Mucosa of descending colon (tissue), 3 donors: ENCODE results near the gene SPTAN1. TPM values are rescaled to one million over a fixed set of nuclear protein-coding genes. Genes with fewer than 3 reads are reported as not detected.

Source experiments
- ATAC-seq: fragments of 200-7000 bp; cut with Tn5 transposase; one replicate; pipeline ENCODE4 v1.9.1; 2020; ENCODE audit warnings: mild to moderate bottlenecking, moderate library complexity
- DNase-seq, 3 donors: peaks; one replicate each; pipeline ENCODE4 v3.0.0-alpha.2; 2020
- H3K36me3 ChIP-seq: fragments of 200-600 bp; one replicate; pipeline ENCODE4 v1.8.0; 2021; ENCODE audit warnings: low read depth, mild to moderate bottlenecking
- H3K4me1 ChIP-seq: fragments of 200-600 bp; one replicate; pipeline ENCODE4 v1.8.0; 2021; ENCODE audit warnings: low read depth, mild to moderate bottlenecking
- H3K4me3 ChIP-seq: fragments of 200-600 bp; one replicate; pipeline ENCODE4 v1.8.0; 2021; ENCODE audit warnings: mild to moderate bottlenecking
- H3K9me3 ChIP-seq: fragments of 200-600 bp; one replicate; pipeline ENCODE4 v1.8.0; 2021; ENCODE audit warnings: mild to moderate bottlenecking
- intact Hi-C, 2 donors: fragments of 100-400 bp; cut with DNase I in 1 of 2; cut with micrococcal nuclease in 1 of 2; formaldehyde crosslinking; loops; one replicate each; pipeline versions ENCODE4 v1.11.0 to v1.11.1; 2022; cut with DNase I, micrococcal nuclease
- total RNA-seq, 3 donors: library from RNA; stranded (reverse); fragmentation: NEBNext Ultra II Directional in 2 of 3; extraction: Animal tissue kit (Norgen Biotek cat#: 25700) in 2 of 3; gene quantifications; one replicate each; pipeline versions ENCODE4 v1.2.1 to v1.2.4, GENCODE V29; 2021 to 2023
- TF ChIP-seq, protein P1 (sequence below): fragments of 200-600 bp; IDR thresholded peaks from one replicate; pipeline ENCODE4 v1.8.0; 2022; ENCODE audit warnings: antibody characterized with exemption, mild to moderate bottlenecking
- donor health status: DM: no; HTN: no; CAD: no; lungs with moderate emphysema.
- donor health status: DM: no; HTN: no; CAD: no.
- donor health status: DM: no; HTN: yes; CAD: no.

The SPTAN1 gene
- total RNA-seq, 3 donors from 2014 or later = 235 to 322 (median 321) TPM

DNA sequence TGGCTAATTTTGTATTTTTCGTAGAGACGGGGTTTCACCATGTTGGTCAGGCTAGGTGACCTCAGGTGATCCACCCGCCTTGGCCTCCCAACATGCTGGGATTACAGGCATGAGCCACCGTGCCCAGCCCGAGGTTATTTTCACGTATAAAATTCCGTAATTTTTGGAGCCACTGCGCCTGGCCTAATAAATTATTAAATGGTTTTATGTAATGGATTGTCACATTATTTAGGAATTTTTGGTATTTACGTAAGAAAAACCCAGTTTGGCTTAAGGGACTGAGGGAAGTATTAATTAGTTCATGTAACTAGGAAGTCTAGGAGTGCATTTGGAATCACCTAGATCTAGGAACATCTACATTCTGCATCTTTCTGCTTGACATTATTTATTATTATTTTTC is 39.6 kb upstream of the SPTAN1 start:
- no peak for ATAC-seq

DNA sequence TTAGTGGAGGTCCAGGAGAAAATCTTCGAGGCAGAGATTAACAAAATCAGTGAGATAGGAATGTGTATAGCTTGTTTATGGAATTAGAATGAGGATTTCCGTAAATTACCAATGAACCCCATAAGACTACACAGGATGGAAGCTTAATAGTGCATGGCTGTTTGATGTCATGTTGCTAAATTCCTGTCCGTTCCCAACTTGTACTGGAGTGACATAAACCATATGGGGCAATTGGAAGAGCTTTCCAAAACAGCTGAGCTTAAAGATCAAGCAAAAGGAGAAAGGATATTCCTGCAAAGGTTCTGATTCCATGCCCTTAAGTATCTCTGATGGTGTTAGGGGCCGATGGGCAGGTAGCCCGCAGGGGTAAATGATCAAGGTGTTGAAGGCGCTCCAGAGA is 30.4 kb upstream of the SPTAN1 start:
- H3K9me3 ChIP-seq = no peaks in the 10 kb centered on the region
- peaks cover 2% of the 10 kb centered on the region for H3K4me1 ChIP-seq
- H3K4me3 ChIP-seq = no peak overlapping the region
- H3K36me3 ChIP-seq = peaks cover 27% of the 10 kb centered on the region
- DNase-seq (no peak), ATAC-seq (no peak)
- intact Hi-C loops = no loop called here
- TF ChIP-seq, protein P1, sequence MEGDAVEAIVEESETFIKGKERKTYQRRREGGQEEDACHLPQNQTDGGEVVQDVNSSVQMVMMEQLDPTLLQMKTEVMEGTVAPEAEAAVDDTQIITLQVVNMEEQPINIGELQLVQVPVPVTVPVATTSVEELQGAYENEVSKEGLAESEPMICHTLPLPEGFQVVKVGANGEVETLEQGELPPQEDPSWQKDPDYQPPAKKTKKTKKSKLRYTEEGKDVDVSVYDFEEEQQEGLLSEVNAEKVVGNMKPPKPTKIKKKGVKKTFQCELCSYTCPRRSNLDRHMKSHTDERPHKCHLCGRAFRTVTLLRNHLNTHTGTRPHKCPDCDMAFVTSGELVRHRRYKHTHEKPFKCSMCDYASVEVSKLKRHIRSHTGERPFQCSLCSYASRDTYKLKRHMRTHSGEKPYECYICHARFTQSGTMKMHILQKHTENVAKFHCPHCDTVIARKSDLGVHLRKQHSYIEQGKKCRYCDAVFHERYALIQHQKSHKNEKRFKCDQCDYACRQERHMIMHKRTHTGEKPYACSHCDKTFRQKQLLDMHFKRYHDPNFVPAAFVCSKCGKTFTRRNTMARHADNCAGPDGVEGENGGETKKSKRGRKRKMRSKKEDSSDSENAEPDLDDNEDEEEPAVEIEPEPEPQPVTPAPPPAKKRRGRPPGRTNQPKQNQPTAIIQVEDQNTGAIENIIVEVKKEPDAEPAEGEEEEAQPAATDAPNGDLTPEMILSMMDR = no peak

More for the DNA sequence above, 39.6 kb upstream of the SPTAN1 start:
- Histone ChIP-seq H3K9me3 (no peaks in the 10 kb centered on the region), H3K4me3 (no peak overlapping the region), H3K36me3 (peaks cover 5% of the 10 kb centered on the region), H3K4me1 (no peaks in the 10 kb centered on the region)
- intact Hi-C loops = no loop called here
- no peak for DNase-seq
- TF ChIP-seq, protein P1 = no peak

DNA sequence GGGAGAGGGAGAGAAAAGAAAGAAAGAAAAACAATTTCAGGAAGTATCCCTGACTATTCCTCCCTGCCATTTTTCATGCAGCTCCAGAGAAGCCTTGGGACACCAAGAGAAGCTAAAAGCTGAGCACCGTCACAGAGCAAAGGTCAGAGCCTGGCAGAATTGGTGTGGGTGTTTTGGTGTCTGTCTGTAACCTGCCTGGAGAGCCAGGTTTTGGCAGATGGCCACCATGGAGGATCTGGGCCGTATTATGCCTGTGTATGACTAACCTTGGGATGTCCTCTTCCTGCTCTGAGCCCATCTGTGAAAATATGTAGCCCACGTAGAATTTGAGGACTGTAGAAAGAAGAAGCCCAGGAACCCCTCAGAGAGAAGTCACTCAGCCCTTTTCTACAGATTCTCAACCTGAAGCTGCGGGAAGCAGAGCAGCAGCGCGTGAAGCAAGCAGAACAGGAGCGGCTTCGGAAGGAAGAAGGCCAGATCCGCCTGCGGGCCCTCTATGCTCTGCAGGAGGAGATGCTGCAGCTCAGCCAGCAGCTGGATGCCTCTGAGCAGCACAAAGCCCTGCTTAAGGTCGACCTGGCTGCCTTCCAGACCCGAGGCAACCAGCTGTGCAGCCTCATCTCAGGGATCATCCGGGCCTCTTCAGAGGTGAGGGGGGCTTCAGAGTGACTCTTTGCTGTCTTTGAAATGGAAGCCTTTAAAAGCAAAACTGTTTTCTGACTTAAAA is 29.0 kb upstream of the SPTAN1 start:
- Histone ChIP-seq H3K36me3 (peaks cover 27% of the 10 kb centered on the region), H3K4me3 (no peak overlapping the region), H3K4me1 (peaks cover 2% of the 10 kb centered on the region), H3K9me3 (no peaks in the 10 kb centered on the region)
- ATAC-seq (no peak), DNase-seq (no peak)
- intact Hi-C loops = no loop called here
- TF ChIP-seq, protein P1 = no peak

DNA sequence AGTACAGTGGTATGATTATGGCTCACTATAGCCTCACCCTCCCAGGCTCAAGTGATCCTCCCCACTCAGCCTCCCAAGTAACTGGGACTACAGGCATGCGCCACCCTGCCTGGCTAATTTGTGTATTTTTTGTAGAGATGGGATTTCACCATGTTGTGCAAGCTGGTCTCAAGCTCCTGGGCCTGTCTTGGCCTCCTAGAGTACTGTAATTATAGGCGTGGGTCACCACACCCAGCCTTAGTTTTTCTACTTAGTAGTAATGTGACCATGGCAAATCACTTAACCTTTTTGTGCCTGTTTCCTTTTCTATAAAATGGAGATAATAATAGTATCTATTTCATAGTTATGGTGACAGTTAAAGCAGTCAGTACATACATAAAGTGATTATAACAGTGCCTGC is 25.7 kb upstream of the SPTAN1 start:
- ATAC-seq (peak; percentile 66), DNase-seq (no peak)
- Histone ChIP-seq H3K9me3 (no peaks in the 10 kb centered on the region), H3K36me3 (peaks cover 23% of the 10 kb centered on the region), H3K4me3 (no peak overlapping the region), H3K4me1 (peaks cover 2% of the 10 kb centered on the region)
- intact Hi-C loops = no loop called here
- TF ChIP-seq, protein P1 = no peak

DNA sequence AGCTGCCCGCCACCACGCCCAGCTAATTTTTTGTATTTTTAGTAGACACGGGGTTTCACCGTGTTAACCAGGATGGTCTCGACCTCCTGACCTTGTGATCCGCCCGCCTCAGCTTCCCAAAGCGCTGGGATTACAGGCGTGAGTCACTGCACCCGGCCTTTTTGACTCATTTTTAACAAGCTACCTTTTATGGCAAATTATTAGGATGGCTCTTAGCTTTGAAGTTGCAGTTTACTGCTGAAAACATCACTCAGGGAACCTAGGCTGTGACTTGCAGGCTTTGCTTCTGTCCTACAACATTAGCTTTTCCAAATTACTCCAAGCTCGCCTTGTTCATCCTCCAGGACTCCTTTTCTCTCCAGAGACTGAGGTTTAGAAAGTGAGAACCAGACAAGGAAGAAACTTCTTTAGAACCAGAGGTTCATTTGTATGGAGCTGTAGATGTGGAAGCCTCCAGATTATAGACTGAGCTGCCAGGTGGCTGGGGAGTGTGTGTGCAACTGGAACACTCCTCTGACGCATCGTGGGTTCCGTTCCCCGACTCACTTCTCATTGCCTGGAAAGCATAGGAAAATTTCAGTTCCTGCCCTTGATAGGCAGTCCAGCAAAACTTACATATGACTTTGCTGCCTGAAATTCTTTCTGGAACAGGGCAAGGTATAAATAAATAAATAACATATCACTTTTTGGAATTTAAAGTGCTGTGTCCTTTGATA is 23.8 kb upstream of the SPTAN1 start:
- intact Hi-C loops = no loop called here
- no peak for ATAC-seq
- peaks cover 23% of the 10 kb centered on the region for H3K36me3 ChIP-seq

More for the DNA sequence above, 23.8 kb upstream of the SPTAN1 start:
- DNase-seq = no peak
- Histone ChIP-seq H3K4me1 (peaks cover 2% of the 10 kb centered on the region), H3K4me3 (no peak overlapping the region), H3K9me3 (no peaks in the 10 kb centered on the region)
- TF ChIP-seq, protein P1 = no peak
